ENCODE data around the gene VSTM2L.
"Not testable (repeated sequence)": the region's sequence is repeated elsewhere in the genome, so short reads cannot be mapped to it uniquely, and the experiment has no call there.

Gene VSTM2L

DNA sequence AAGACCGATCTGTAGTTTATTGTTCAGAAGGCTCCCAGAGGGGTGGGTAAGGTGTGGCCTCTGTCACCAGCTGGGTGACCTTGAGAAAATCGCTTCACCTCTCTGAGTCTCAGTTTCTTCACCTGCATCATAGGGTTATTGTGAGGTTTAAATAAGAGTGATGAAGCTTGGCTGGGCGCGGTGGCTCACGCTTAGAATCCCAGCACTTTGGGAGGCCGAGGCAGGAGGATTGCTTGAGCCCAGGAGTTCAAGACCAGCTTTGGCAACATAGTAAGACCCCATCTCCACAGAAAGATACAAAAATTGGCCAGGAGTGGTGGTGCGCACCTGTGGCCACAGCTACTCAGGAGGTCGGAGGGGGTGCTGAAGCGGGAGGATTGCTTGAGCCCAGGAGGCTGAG is 36.0 kb downstream of the VSTM2L start:
- DNase-seq (ENCODE audit: low spot score) = no peak

GRCh38 chr20:37939701-37940560 is 37.0 kb downstream of the VSTM2L start:
- DNase-seq (ENCODE audit: low spot score) = peak; percentile 59

DNA sequence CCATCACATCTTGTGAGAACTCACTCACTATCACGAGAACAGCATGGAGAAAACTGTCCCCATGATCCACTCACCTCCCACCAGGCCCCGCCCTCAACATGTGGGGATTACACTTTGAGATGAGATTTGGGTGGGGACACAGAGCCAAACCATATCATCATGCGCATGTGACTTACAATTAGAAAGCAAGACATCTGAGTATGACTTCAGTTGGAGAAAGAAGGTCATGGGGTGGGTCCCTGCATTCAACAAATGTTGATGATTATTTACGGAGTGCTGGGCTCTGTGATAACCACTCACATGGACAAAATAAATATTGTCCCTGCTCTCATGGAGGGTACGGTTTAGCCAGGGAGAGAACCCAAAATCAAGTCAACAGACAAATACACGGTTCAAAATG is 37.9 kb downstream of the VSTM2L start:
- DNase-seq (ENCODE audit: low spot score) = no peak

DNA sequence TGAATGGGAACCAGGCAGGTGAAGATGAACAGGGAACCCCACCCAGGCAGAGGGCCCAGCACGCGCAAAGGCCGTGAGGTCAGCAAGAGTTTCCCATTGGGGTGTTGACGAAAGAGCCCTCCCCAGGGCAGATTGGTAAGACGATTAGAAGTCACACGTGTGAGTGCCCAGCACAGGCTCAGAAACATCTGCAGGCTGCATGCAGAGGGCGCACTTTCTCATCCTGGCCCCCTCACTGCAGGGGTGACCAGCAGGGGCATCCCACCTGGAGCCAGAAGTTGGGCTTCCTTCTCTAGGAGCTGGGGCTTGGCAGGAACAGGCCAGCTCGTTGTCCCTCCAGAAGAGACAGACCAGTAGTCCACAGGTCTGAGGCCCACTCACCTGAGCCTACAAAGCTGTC is 38.4 kb downstream of the VSTM2L start:
- DNase-seq (ENCODE audit: low spot score) = peak; percentile 64

GRCh38 chr20:37941992-37942391 is 39.1 kb downstream of the VSTM2L start:
- DNase-seq (ENCODE audit: low spot score) = no peak

GRCh38 chr20:37943033-37943432 is 40.1 kb downstream of the VSTM2L start:
- DNase-seq (ENCODE audit: low spot score) = no peak

GRCh38 chr20:37943501-37944455 is 40.9 kb downstream of the VSTM2L start:
- peak; percentile 9 for DNase-seq (ENCODE audit: low spot score)

DNA sequence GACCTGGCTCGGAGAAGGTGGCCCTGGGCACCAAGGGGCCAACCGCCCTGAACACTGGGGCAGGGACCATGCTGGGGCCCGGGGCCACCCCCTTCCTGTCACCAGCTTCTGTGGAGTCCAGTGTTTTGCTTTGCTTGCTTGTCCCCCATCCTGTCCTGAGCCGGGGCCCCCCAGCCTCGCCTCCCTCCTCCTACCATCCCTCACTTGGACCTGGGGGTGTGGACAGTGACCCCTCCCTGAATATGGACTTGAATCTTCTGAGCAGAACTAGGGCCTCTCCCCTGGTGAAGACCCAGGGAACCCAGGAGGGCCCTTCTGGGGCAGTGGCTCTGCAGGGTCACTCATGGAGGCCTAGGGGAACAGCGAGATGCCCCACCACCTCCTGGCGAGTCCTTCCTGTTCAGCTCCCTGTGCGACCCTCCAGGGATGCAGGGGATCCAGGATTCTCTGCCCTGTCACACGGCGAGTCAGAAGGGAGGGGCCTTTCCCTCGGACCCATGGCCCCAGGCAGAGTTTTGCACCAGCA is 41.6 kb downstream of the VSTM2L start:
- DNase-seq (ENCODE audit: low spot score) = peak; percentile 17

DNA sequence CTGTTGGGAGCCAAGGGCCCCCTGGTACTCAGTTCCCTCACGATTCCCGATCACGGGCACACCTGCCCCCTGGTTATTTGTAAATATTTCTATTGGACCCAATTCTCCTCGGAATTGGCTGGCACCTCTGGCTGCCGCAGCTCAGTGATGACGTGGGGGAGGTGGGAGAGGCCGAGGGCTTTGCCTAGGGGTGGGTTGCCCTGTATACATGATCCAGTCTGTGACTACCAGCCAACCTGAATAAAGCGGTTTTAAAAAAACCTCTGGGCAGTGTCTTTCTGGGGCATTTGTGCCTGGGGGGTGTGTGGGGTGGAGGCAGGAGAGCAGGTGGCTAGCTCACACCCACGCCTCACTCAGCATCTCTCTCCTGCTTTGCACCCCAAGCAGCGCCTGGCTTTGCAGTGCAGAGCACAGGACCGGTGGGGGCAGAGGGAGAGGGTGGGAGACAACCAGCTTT is 42.2 kb downstream of the VSTM2L start:
- no peak for DNase-seq (ENCODE audit: low spot score)

DNA sequence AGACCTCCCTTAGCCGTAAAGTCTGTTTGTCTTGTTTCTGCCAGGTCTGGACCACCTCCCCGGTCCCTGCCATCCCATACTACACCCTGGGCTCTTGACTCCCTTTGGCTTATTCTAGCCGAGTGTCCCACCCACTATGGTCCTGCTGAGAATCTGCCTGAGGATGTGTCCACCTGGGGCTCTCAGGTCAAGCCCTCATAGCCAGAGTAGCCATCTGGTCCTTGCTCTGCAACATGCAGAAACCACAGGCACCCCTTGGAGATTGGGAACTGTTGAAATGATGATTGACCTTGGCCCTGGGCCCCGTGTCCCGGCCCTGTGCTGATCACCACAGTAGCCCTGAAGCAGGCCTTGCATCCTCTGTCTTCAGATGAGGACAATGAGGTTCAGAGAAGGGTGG is 44.0 kb downstream of the VSTM2L start:
- DNase-seq (ENCODE audit: low spot score) = no peak

- DNase-seq (ENCODE audit: low spot score) = no peak
These were observed 45.0 kb downstream of the VSTM2L start for GRCh38 chr20:37947943-37948342.

- DNase-seq (ENCODE audit: low spot score) = no peak
These were observed 46.0 kb downstream of the VSTM2L start for GRCh38 chr20:37948956-37949355.

DNA sequence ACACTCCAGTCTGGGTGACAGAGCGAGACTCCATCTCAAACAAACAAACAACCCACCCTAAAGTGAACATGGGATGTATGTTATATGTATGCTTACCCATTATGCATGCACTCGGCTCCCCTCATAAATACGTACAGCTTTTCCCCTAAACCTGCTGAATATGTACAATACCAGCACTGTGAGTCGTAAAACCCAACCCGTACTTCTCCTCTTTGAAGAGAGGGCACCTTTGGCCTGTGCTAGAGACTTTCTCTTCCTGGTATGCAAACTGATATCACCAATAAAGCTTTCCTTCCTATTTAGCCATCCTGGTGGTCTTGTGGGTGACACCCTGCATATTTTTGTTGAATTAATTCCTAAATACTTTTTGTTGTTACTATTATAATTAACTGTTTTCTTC is 51.3 kb downstream of the VSTM2L start:
- no peak for DNase-seq (ENCODE audit: low spot score)

DNA sequence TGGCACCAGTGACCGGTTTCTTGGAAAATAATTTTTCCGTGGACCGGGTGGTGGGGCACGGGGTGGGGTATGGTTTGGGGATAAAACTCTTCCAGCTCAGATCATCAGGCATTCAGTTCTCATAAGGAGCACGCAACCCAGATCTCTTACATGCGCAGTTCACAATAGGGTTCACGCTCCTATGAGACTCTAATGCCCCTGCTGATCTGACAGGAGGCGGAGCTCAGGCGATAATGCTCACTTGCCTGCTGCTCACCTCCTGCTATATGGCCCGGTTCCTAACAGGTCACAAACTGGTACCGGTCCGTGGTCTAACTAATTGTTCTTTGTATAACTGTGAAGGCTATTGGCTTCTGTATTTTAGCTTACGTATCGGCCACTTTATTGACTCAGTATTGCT is 51.7 kb downstream of the VSTM2L start:
- no peak for DNase-seq (ENCODE audit: low spot score)

- no peak for DNase-seq (ENCODE audit: low spot score)
These were observed 52.6 kb downstream of the VSTM2L start for GRCh38 chr20:37955511-37955910.

DNA sequence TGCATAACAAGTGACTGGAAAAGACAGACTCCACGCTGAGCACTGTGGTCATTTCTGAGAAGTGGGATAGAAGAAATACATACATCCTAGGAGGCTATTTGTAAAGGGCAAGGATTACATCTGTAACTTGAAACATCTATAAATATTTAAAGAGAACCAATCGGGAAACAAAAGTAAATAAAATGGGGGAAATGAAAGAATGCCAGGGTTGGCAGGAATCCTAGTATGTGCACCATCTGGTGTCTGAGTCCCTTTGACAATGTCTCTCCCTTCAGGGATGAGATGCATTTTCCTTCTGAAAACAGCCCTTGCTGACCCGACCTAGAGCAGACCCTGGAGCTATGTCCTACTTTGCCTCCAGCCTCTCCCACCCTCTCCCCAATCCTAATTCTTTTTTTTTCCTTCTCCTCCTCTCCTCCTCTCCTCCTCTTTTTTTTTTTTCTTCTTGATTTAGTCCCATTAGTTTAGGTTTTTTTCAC is 53.2 kb downstream of the VSTM2L start:
- no peak for DNase-seq (ENCODE audit: low spot score)

DNA sequence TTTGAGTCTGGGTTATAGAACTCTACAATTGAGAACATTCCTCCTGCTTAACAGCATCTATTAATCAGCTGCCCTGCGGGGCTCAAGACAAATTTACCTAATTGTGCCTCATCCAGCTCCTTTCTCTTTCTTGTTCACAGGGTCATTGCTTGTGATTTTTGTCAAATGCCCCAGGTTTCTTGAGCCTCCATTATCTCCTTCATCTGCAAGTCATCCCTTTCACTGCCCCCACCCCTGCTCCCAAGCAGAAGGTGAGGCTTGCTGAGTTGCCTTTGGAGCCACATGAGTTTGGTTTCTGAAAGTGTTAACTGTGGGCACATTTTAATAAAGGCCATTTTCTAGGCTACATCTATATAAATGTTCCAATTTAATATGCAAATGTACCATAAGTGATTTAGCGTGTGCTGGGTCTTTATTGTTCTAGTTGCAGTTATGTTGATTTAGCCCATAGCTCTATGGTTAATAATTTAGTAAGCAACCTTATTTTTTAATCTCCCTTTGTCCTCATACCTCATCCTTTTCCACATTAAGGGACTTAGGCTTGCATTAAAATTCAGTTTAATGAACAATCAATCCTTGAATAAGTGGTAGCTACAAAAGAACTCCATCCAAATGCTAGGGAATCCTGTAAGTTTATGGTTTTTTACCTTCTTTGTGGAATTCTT is 56.1 kb downstream of the VSTM2L start:
- DNase-seq (ENCODE audit: low spot score) = no peak

DNA sequence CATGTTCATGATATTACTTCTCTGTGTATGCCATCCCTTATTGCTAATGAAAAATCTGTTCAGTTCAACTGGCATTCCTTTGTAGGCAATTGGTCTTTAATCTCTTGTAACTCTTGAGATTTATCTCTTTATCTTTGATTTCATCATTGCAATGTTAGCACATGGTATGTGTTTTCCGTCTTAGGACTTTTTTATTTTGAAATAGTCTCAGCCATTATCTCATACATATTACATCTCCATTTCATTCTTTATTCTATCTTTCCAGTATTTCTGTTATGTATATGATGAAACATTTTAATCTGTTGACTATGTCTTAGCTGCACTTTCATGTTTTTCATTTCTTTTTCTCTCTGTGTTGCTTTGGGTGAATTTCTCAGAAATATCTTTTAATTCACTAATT is 58.1 kb downstream of the VSTM2L start:
- no peak for DNase-seq (ENCODE audit: low spot score)

DNA sequence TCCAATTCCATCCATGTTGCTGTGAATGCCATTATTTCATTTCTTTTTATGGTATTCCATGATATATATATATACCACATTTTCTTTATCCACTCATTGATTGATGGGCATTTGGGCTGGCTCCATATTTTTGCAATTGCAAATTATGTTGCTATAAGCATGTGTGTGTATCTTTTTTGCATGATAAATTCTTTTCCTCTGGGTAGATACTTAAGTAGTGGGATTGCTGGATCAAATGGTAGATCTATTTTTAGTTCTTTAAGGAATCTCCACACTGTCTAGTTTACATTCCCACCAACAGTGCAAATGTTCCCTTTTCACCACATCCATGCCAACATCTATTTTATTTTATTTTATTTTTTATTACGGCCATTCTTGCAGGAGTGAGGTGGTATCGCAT is 60.6 kb downstream of the VSTM2L start:
- DNase-seq (ENCODE audit: low spot score) = not testable (repeated sequence)

DNA sequence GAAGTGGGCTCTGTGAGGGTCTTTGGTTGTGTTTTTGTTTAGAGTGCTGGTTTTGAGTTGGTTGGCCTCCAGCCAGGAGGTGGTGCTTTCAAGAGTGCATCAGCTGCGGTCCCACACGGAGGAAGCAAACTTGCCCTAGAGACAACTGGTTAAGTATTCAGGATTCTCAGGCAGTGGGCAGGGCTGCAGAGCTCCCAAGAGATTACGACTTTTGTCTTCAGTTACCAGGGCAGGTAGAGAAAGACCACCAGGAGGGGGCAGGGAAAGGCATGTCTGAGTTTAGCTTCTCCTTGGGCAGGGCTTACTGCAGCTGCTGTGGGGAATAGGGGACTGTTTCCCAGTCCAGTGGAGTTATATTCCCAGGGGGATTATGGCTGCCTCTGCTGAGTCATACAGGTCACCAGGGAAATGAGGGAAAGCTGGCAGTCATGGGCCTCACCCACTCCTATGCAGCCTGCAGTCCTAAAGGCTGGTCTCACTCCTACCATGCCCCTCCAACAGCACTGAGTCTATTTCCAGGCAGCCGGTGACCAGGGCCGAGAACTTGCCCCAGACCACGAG is 66.0 kb downstream of the VSTM2L start:
- no peak for DNase-seq (ENCODE audit: low spot score)
